Vagina (tissue), 2 donors: ENCODE results near the gene PTDSS2. TPM values are rescaled to one million over a fixed set of nuclear protein-coding genes. Genes with fewer than 3 reads are reported as not detected.
"Not testable (repeated sequence)": the region's sequence is repeated elsewhere in the genome, so short reads cannot be mapped to it uniquely, and the experiment has no call there.

ENCODE experiments used
- DNase-seq, 2 donors: peaks; one replicate each; pipeline ENCODE4 v3.0.0-alpha.2; 2017; ENCODE audit errors: extremely low spot score in 2 of 2
- H3K27ac ChIP-seq: fragments of 200-600 bp; sonication (generic); one replicate; pipeline ENCODE4 v1.5.1; 2019
- H3K27me3 ChIP-seq: fragments of 200-600 bp; sonication (generic); one replicate; pipeline ENCODE4 v1.5.1; 2019
- H3K36me3 ChIP-seq, 2 donors: fragments of 200-600 bp; sonication (generic); one replicate each; pipeline ENCODE4 v1.5.1; 2017 to 2019
- H3K4me1 ChIP-seq: fragments of 200-600 bp; sonication (generic); one replicate; pipeline ENCODE4 v1.5.1; 2019
- H3K4me3 ChIP-seq, 2 donors: fragments of 200-600 bp; sonication (generic); 1 replicate in 1 of 2; 2 replicates in 1 of 2; pipeline ENCODE4 v1.5.1; 2016 to 2019
- H3K9me3 ChIP-seq: fragments of 200-600 bp; sonication (generic); one replicate; pipeline ENCODE4 v1.5.1; 2019
- POLR2A ChIP-seq, 2 donors: fragments of 450-650 bp; IDR thresholded peaks; one replicate each; pipeline ENCODE4 v1.6.1; 2017; ENCODE audit warnings: antibody characterized with exemption in 2 of 2, mild to moderate bottlenecking in 2 of 2, moderate library complexity in 2 of 2
- POLR2AphosphoS5 ChIP-seq, 2 donors: sonication (generic); formaldehyde crosslinking; IDR thresholded peaks; one replicate each; pipeline ENCODE4 v1.9.0; 2017; ENCODE audit warnings: antibody characterized with exemption in 2 of 2, mild to moderate bottlenecking in 2 of 2, low read depth in 1 of 2; ENCODE audit not compliant: insufficient read depth in 1 of 2
- intact Hi-C: fragments of 100-400 bp; cut with DNase I; formaldehyde crosslinking; loops from one replicate; pipeline ENCODE4 v1.15.1; 2023
- total RNA-seq: library from RNA; depleted of rRNA; stranded (reverse); fragments of >200 nt; gene quantifications from one replicate; pipeline ENCODE4 v1.2.3, GENCODE V29; 2016
- TF ChIP-seq, protein P1 (sequence below), 3 experiments: fragments of 450-650 bp in 2 of 3; fragments of 200-600 bp in 1 of 3; sonication (generic) in 1 of 3; IDR thresholded peaks; one replicate each; pipeline ENCODE4 v1.5.1; 2017 to 2019; ENCODE audit warnings: antibody characterized with exemption in 3 of 3, mild to moderate bottlenecking in 2 of 3, moderate library complexity in 2 of 3

PTDSS2 gene
- total RNA-seq, 1 donor from 2014 or later: 36.1 TPM

DNA sequence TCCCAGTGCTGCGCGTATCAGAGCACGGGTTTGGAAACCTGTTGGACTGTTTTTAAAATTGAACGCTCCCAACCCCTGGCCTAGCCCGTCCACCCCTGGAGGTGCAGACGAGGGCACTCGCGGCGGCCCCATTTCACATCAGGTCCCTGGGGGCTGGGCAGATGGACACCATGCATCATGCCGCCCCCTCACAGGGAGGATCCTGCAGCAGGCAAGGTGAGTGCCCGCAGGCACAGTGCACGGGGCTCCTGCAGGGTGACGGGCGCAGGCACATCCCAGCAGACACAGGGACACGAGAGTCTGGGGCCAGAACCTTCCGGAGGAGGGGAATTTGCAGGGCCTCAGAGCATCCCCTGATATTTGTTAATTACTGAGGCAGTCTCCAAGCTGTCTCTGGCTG lies 15.6 kb upstream of the PTDSS2 start:
- Histone ChIP-seq H3K27me3 (no peaks in the 10 kb centered on the region), H3K36me3 (no peaks in the 10 kb centered on the region)
- intact Hi-C loops: no loop called here

GRCh38 chr11:434999-435740 lies 14.9 kb upstream of the PTDSS2 start:
- H3K4me1 ChIP-seq, H3K36me3 ChIP-seq, H3K27me3 ChIP-seq, intact Hi-C loops, H3K9me3 ChIP-seq, DNase-seq, H3K4me3 ChIP-seq, H3K27ac ChIP-seq: not testable (repeated sequence)

More for the DNA sequence above, 15.6 kb upstream of the PTDSS2 start:
- no peak for DNase-seq
- no peaks in the 10 kb centered on the region for H3K4me1 ChIP-seq
- H3K4me3 ChIP-seq: no peak overlapping the region
- no peak for TF ChIP-seq POLR2AphosphoS5 (IDR thresholded peaks at IDR 0.05; ENCODE audit: insufficient read depth in 1 of 2, low read depth in 1 of 2)
- no peak for TF ChIP-seq POLR2A (IDR thresholded peaks at IDR 0.05)
- TF ChIP-seq, protein P1, sequence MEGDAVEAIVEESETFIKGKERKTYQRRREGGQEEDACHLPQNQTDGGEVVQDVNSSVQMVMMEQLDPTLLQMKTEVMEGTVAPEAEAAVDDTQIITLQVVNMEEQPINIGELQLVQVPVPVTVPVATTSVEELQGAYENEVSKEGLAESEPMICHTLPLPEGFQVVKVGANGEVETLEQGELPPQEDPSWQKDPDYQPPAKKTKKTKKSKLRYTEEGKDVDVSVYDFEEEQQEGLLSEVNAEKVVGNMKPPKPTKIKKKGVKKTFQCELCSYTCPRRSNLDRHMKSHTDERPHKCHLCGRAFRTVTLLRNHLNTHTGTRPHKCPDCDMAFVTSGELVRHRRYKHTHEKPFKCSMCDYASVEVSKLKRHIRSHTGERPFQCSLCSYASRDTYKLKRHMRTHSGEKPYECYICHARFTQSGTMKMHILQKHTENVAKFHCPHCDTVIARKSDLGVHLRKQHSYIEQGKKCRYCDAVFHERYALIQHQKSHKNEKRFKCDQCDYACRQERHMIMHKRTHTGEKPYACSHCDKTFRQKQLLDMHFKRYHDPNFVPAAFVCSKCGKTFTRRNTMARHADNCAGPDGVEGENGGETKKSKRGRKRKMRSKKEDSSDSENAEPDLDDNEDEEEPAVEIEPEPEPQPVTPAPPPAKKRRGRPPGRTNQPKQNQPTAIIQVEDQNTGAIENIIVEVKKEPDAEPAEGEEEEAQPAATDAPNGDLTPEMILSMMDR (IDR thresholded peaks at IDR 0.05): no peak
- H3K27ac ChIP-seq: no peak overlapping the region
- no peaks in the 10 kb centered on the region for H3K9me3 ChIP-seq

- no peak for DNase-seq
- Histone ChIP-seq H3K4me3 (no peak overlapping the region), H3K27me3 (peaks cover 5% of the 10 kb centered on the region), H3K27ac (no peak overlapping the region), H3K4me1 (peaks cover 8% of the 10 kb centered on the region), H3K9me3 (no peaks in the 10 kb centered on the region), H3K36me3 (no peaks in the 10 kb centered on the region)
- intact Hi-C loops: no loop called here
- no peak for TF ChIP-seq POLR2AphosphoS5 (IDR thresholded peaks at IDR 0.05; ENCODE audit: insufficient read depth in 1 of 2, low read depth in 1 of 2)
- TF ChIP-seq POLR2A (IDR thresholded peaks at IDR 0.05): no peak
- TF ChIP-seq, protein P1 (IDR thresholded peaks at IDR 0.05): no peak
These were observed 12.7 kb upstream of the PTDSS2 start for GRCh38 chr11:437228-437870.

DNA sequence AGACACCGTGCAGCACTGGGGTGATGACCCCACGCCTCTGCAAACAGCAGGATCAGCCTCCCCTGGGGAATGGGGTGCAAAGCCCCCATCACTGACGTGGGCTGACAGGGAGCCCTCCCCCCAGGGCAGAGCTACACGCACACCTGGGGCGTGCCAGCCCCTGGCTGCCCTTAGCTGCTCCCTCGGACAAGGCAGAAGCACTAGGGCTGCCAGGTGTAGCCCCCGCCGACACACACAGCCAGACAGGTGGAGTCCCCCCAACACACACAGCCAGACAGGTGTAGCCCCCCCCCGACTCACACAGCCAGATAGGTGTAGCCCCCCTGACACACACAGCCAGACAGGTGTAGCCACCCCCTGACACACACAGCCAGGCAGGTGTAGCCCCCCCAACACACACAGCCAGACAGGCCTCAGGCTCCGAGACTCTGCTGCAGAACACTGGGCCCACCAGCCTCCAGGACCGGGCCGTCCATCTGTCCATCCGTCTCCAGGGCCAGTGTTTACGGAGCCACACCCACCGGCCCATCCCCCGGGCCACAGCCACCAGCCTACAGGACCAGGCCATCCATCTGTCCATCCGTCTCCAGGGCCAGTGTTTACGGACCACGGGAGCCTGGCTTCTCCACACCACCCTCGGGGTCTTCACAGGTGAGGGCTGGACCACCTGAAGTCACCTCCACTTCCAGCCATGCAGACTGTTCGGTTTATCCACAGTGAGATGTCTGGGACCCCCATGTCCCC lies 11.8 kb upstream of the PTDSS2 start:
- Histone ChIP-seq H3K27ac (no peak overlapping the region), H3K4me1 (peaks cover 8% of the 10 kb centered on the region), H3K36me3 (no peaks in the 10 kb centered on the region), H3K4me3 (no peak overlapping the region), H3K9me3 (no peaks in the 10 kb centered on the region), H3K27me3 (peaks cover 5% of the 10 kb centered on the region)
- intact Hi-C loops: no loop called here
- DNase-seq: no peak
- TF ChIP-seq, protein P1 (IDR thresholded peaks at IDR 0.05): no peak
- TF ChIP-seq POLR2A (IDR thresholded peaks at IDR 0.05) (no peak), POLR2AphosphoS5 (IDR thresholded peaks at IDR 0.05; ENCODE audit: insufficient read depth in 1 of 2, low read depth in 1 of 2) (no peak)

DNA sequence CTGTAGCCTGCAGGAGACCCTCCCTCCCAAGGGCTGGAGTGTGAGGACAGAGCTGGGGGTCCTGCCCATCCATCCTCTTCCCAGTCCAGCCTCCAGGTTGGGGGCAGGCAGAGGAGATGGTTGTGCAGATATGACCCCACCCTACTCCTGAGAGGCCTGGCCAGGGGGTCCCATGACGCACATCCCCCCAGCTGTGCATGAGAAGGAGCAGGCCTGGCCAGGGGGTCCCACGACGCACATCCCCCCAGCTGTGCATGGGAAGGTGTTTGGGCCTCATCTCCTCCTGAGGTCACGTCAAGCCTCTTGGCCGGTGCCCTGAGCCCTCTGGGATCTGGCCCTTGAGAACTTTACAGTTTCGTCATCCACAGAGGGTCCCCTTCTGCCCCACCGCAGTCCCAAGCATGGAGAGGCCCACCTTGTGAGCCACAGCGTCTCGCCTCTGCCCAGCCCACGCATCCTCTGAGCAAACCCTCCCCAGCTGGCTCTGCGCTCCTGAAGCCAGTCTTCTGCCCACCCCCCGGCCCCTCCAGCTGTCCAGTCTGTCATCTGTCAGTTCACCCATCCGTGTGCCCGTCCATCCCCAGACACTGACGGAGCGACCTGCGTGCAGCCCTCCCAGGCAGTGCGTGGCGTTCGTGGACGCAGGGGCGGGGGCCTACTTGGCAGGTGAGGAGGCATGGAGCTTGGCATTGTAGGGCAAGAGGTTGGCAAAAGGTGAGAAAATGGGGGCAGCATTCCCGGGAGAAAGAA lies 10.6 kb upstream of the PTDSS2 start:
- Histone ChIP-seq H3K27me3 (peaks cover 5% of the 10 kb centered on the region), H3K4me3 (no peak overlapping the region), H3K9me3 (no peaks in the 10 kb centered on the region), H3K4me1 (peaks cover 10% of the 10 kb centered on the region), H3K27ac (no peak overlapping the region), H3K36me3 (no peaks in the 10 kb centered on the region)
- DNase-seq: no peak
- intact Hi-C loops: loop anchor here (10.0 kb wide), 1 partner anchor 185 kb away; no protein-coding TSS in a partner anchor
- TF ChIP-seq, protein P1 (IDR thresholded peaks at IDR 0.05): no peak
- TF ChIP-seq POLR2AphosphoS5 (IDR thresholded peaks at IDR 0.05; ENCODE audit: insufficient read depth in 1 of 2, low read depth in 1 of 2): no peak
- no peak for TF ChIP-seq POLR2A (IDR thresholded peaks at IDR 0.05)
